HG03378 (cell line): ENCODE results near the gene ANKS1B.

Experiments used
- ATAC-seq: cut with Tn5 transposase; IDR thresholded peaks from one replicate; pipeline ENCODE4 v1.9.1; 2021; ENCODE audit warnings: mild to moderate bottlenecking, moderate library complexity; ENCODE audit not compliant: unreplicated experiment

Gene ANKS1B

GRCh38 chr12:98808243-98808875, 1176.4 kb downstream of the ANKS1B start:
- ATAC-seq = no peak

- no peak for ATAC-seq
Measured at GRCh38 chr12:98807187-98807586, 1177.5 kb downstream of the ANKS1B start.

- ATAC-seq = no peak
Measured at GRCh38 chr12:98803468-98804209, 1181.1 kb downstream of the ANKS1B start.

GRCh38 chr12:98799822-98800221, 1184.9 kb downstream of the ANKS1B start:
- ATAC-seq = no peak

GRCh38 chr12:98799146-98799810, 1185.5 kb downstream of the ANKS1B start:
- no peak for ATAC-seq

GRCh38 chr12:98797200-98797599, 1187.5 kb downstream of the ANKS1B start:
- no peak for ATAC-seq

- ATAC-seq = no peak
Measured at GRCh38 chr12:98796745-98797144, 1188.0 kb downstream of the ANKS1B start.

GRCh38 chr12:98793121-98793520, 1191.6 kb downstream of the ANKS1B start:
- no peak for ATAC-seq

GRCh38 chr12:98791406-98791805, 1193.3 kb downstream of the ANKS1B start:
- ATAC-seq = no peak

GRCh38 chr12:98788396-98788795, 1196.3 kb downstream of the ANKS1B start:
- no peak for ATAC-seq

GRCh38 chr12:98786653-98787052, 1198.1 kb downstream of the ANKS1B start:
- no peak for ATAC-seq

- ATAC-seq = no peak
Measured at GRCh38 chr12:98783420-98783819, 1201.3 kb downstream of the ANKS1B start.

- ATAC-seq = no peak
Measured at GRCh38 chr12:98780261-98780660, 1204.5 kb downstream of the ANKS1B start.

GRCh38 chr12:98772818-98773217, 1211.9 kb downstream of the ANKS1B start:
- ATAC-seq = no peak

GRCh38 chr12:98771811-98772752, 1212.7 kb downstream of the ANKS1B start:
- no peak for ATAC-seq

- ATAC-seq = no peak
Measured at GRCh38 chr12:98770230-98770629, 1214.5 kb downstream of the ANKS1B start.

GRCh38 chr12:98769068-98769467, 1215.7 kb downstream of the ANKS1B start:
- ATAC-seq = no peak

- ATAC-seq = no peak
Measured at GRCh38 chr12:98767248-98767647, 1217.5 kb downstream of the ANKS1B start.

- no peak for ATAC-seq
Measured at GRCh38 chr12:98763656-98764055, 1221.1 kb downstream of the ANKS1B start.

GRCh38 chr12:98758331-98758730, 1226.4 kb downstream of the ANKS1B start:
- ATAC-seq = no peak

GRCh38 chr12:98757455-98757854, 1227.3 kb downstream of the ANKS1B start:
- no peak for ATAC-seq
